H9 (cell line): ENCODE results near the gene DPP8. TPM values are rescaled to one million over a fixed set of nuclear protein-coding genes. Genes with fewer than 3 reads are reported as not detected.
A peak's percentile ranks its signal among the peaks of the same experiment; 100 is the strongest.

ENCODE experiments used
- DNase-seq: peaks from one replicate; pipeline ENCODE4 v3.0.0-alpha.2; 2017
- H2AFZ ChIP-seq: one replicate; pipeline ENCODE4 v1.6.1; 2013; ENCODE audit warnings: mild to moderate bottlenecking, low read length, control low read depth, moderate library complexity
- H2AK5ac ChIP-seq: 2 replicates; pipeline ENCODE4 v1.6.1; 2013; ENCODE audit warnings: low read length, control low read depth, mixed read lengths; ENCODE audit not compliant: insufficient read length
- H2BK120ac ChIP-seq: one replicate; pipeline ENCODE4 v1.6.1; 2013; ENCODE audit warnings: low read depth, mild to moderate bottlenecking, low read length, control low read depth, inconsistent platforms; ENCODE audit not compliant: poor library complexity, severe bottlenecking
- H2BK12ac ChIP-seq: 2 replicates; pipeline ENCODE4 v1.6.1; 2013; ENCODE audit warnings: low read length, control low read depth, mixed read lengths, low read depth; ENCODE audit not compliant: insufficient read length
- H2BK15ac ChIP-seq: 2 replicates; pipeline ENCODE4 v1.6.1; 2013; ENCODE audit warnings: low read depth, low read length, control low read depth
- H2BK20ac ChIP-seq: one replicate; pipeline ENCODE4 v1.6.1; 2013; ENCODE audit warnings: low read depth, mild to moderate bottlenecking, low read length, control low read depth, inconsistent platforms; ENCODE audit not compliant: poor library complexity, severe bottlenecking
- H2BK5ac ChIP-seq: 2 replicates; pipeline ENCODE4 v1.6.1; 2013; ENCODE audit warnings: low read length, control low read depth, mixed read lengths; ENCODE audit not compliant: insufficient read length
- H3K14ac ChIP-seq: 2 replicates; pipeline ENCODE4 v1.6.1; 2013; ENCODE audit warnings: low read length, control low read depth; ENCODE audit not compliant: insufficient read depth
- H3K18ac ChIP-seq: 2 replicates; pipeline ENCODE4 v1.6.1; 2013; ENCODE audit warnings: low read depth, mild to moderate bottlenecking, mixed read lengths, low read length, control low read depth; ENCODE audit not compliant: insufficient read length
- H3K23ac ChIP-seq: 2 replicates; pipeline ENCODE4 v1.6.1; 2013; ENCODE audit warnings: low read length, control low read depth, mixed read lengths, low read depth; ENCODE audit not compliant: insufficient read length
- H3K23me2 ChIP-seq: 2 replicates; pipeline ENCODE4 v1.6.1; 2013; ENCODE audit warnings: low read depth, mild to moderate bottlenecking, mixed read lengths, low read length, control low read depth; ENCODE audit not compliant: insufficient read length, poor library complexity, severe bottlenecking
- H3K27ac ChIP-seq: 2 replicates; pipeline ENCODE4 v1.5.1; 2013; ENCODE audit warnings: low read length, control low read depth, mixed read lengths, low read depth; ENCODE audit not compliant: insufficient read length
- H3K27me3 ChIP-seq: 2 replicates; pipeline ENCODE4 v1.6.1; 2013; ENCODE audit warnings: low read length, control low read depth, inconsistent platforms; ENCODE audit not compliant: insufficient read depth
- H3K4ac ChIP-seq: 2 replicates; pipeline ENCODE4 v1.6.1; 2013; ENCODE audit warnings: low read depth, mild to moderate bottlenecking, control low read depth, inconsistent platforms, low read length, moderate library complexity
- H3K4me1 ChIP-seq: 2 replicates; pipeline ENCODE4 v1.6.1; 2013; ENCODE audit warnings: low read length, control low read depth, inconsistent platforms; ENCODE audit not compliant: insufficient read depth
- H3K4me2 ChIP-seq: 2 replicates; pipeline ENCODE4 v1.6.1; 2013; ENCODE audit warnings: low read length, control low read depth, mixed read lengths; ENCODE audit not compliant: insufficient read length, insufficient read depth
- H3K56ac ChIP-seq: 2 replicates; pipeline ENCODE4 v1.6.1; 2013; ENCODE audit warnings: low read depth, mild to moderate bottlenecking, mixed read lengths, low read length, control low read depth; ENCODE audit not compliant: insufficient read length
- H3K79me1 ChIP-seq: 2 replicates; pipeline ENCODE4 v1.6.1; 2013; ENCODE audit warnings: low read depth, mild to moderate bottlenecking, moderate library complexity, low read length, control low read depth, inconsistent platforms; ENCODE audit not compliant: insufficient read depth, poor library complexity, severe bottlenecking
- H3K79me2 ChIP-seq: 2 replicates; pipeline ENCODE4 v1.6.1; 2013; ENCODE audit warnings: low read length, control low read depth, inconsistent platforms; ENCODE audit not compliant: insufficient read depth
- H3K9ac ChIP-seq: 2 replicates; pipeline ENCODE4 v1.6.1; 2013; ENCODE audit warnings: low read length, control low read depth, mixed read lengths; ENCODE audit not compliant: insufficient read length; ENCODE audit errors: extremely low read depth
- H3K9me3 ChIP-seq: one replicate; pipeline ENCODE4 v1.6.1; 2013; ENCODE audit warnings: low read depth, low read length, inconsistent platforms; ENCODE audit not compliant: control insufficient read depth
- H3T11ph ChIP-seq: one replicate; pipeline ENCODE4 v1.6.1; 2013; ENCODE audit warnings: mild to moderate bottlenecking, low read length, control low read depth, inconsistent platforms
- H4K20me1 ChIP-seq: one replicate; pipeline ENCODE4 v1.6.1; 2013; ENCODE audit not compliant: control insufficient read depth, insufficient read length, insufficient read depth
- H4K5ac ChIP-seq: 2 replicates; pipeline ENCODE4 v1.6.1; 2013; ENCODE audit warnings: low read depth, mild to moderate bottlenecking, mixed read lengths, low read length, control low read depth; ENCODE audit not compliant: insufficient read length
- H4K8ac ChIP-seq: replicated peaks from 2 replicates; pipeline ENCODE4 v1.6.1; 2013; ENCODE audit warnings: low read length, control low read depth, mixed read lengths, low read depth; ENCODE audit not compliant: insufficient read length
- H4K91ac ChIP-seq: 2 replicates; pipeline ENCODE4 v1.6.1; 2013; ENCODE audit warnings: low read depth, mild to moderate bottlenecking, moderate library complexity, mixed read lengths, low read length, control low read depth; ENCODE audit not compliant: insufficient read length
- H3K27ac Mint-ChIP-seq, 3 experiments: 2 replicates in 2 of 3; 3 replicates in 1 of 3; pipeline ENCODE4 v1.8.0; 2020 to 2021; ENCODE audit warnings: mixed read lengths in 3 of 3, mild to moderate bottlenecking in 1 of 3, moderate library complexity in 1 of 3
- H3K27me3 Mint-ChIP-seq: 2 replicates; pipeline ENCODE4 v1.8.0; 2021; ENCODE audit warnings: low read depth, mild to moderate bottlenecking, moderate library complexity, mixed read lengths
- H3K36me3 Mint-ChIP-seq, 3 experiments: 2 replicates in 2 of 3; 3 replicates in 1 of 3; pipeline ENCODE4 v1.8.0; 2020 to 2021; ENCODE audit warnings: low read depth in 3 of 3, mixed read lengths in 3 of 3; ENCODE audit not compliant: insufficient read depth in 1 of 3
- H3K4me1 Mint-ChIP-seq, 2 experiments: 2 replicates each; pipeline ENCODE4 v1.8.0; 2020; ENCODE audit warnings: mixed read lengths in 2 of 2
- H3K4me3 Mint-ChIP-seq, 2 experiments: 2 replicates in 1 of 2; 3 replicates in 1 of 2; pipeline ENCODE4 v1.8.0; 2020 to 2021; ENCODE audit warnings: mild to moderate bottlenecking in 2 of 2, mixed read lengths in 2 of 2, moderate library complexity in 1 of 2
- H3K9me3 Mint-ChIP-seq, 2 experiments: 2 replicates in 1 of 2; 3 replicates in 1 of 2; pipeline ENCODE4 v1.8.0; 2020; ENCODE audit warnings: mild to moderate bottlenecking in 2 of 2, mixed read lengths in 2 of 2, moderate library complexity in 1 of 2
- WGBS: extraction: QIAGEN DNeasy Blood & Tissue Kit; methylation state at CpG from one replicate; pipeline ENCODE4 v1.1.7; 2013; ENCODE audit warnings: missing lambda C conversion rate, low lambda C conversion rate, mixed read lengths; ENCODE audit not compliant: insufficient read length; ENCODE audit errors: extremely low coverage; 5-methylcytosine and 5-hydroxymethylcytosine counted together
- total RNA-seq: library from RNA; stranded (reverse); gene quantifications from 2 replicates; pipeline ENCODE4 v1.2.1, GENCODE V29; 2021
- TF ChIP-seq, protein P1 (sequence below): fragments of 200-600 bp; sonication (generic); conservative IDR thresholded peaks from 3 replicates; pipeline ENCODE4 v1.8.0; 2021; ENCODE audit warnings: antibody characterized with exemption, mild to moderate bottlenecking

DPP8 gene
- total RNA-seq, 1 experiment from 2014 or later = 26.6 TPM

DNA sequence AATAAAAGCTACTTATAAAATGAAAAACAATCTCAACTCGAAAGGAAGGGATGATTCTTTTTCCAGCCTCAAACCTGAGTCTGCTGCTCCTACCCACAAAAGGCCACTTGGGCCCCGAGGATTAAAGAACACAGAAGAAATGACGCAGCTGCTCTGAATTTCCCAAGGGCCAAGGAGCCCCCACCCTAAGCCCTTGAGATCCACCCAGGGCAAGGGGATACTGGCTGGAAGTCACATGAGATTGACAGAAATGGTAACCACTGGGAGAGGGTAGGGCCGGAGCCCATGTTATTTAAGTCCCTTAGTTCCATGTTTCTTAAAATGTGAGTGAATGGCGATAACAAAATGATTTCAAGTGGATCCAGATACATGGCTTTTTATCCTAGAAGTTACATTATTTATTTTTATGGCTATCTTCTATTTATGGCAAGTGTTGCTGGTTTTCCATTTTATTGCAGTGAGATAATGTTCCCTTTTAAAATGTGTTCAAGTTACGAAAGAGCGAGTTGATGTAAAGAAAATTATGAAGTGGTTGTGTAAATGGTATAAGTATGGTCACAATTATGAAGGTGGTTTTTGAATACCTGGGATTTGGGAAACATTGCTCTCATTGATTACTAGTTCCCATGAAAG is 111.6 kb downstream of the DPP8 start:
- no peaks in the 10 kb centered on the region for H3K23me2 ChIP-seq
- no peak overlapping the region for H2AFZ ChIP-seq
- H3K27me3 ChIP-seq = no peaks in the 10 kb centered on the region
- no peak overlapping the region for H3K4me2 ChIP-seq
- H3K4me1 ChIP-seq = peaks cover 9% of the 10 kb centered on the region; the same call in 1 of the 2 replicates
- no peak overlapping the region for H2BK5ac ChIP-seq
- no peak overlapping the region for H3K9ac ChIP-seq
- H3K79me2 ChIP-seq = no peaks in the 10 kb centered on the region; the same call in 1 of the 2 replicates
- H3K9me3 ChIP-seq = no peaks in the 10 kb centered on the region
- H2BK12ac ChIP-seq = no peak overlapping the region
- H2BK15ac ChIP-seq = no peak overlapping the region
- no peaks in the 10 kb centered on the region for H3K79me1 ChIP-seq
- H3K27me3 Mint-ChIP-seq = peaks cover 3% of the 10 kb centered on the region
- 100% methylated on average over 2 of the region's 7 CpGs for WGBS
- H2BK20ac ChIP-seq = no peak overlapping the region
- H4K91ac ChIP-seq = no peak overlapping the region
- peaks cover 41 to 49% of the 10 kb centered on the region in 2 experiments for H3K4me1 Mint-ChIP-seq
- H2BK120ac ChIP-seq = no peak overlapping the region
- H3K4ac ChIP-seq = no peak overlapping the region
- H3K14ac ChIP-seq = no peak overlapping the region
- no peak overlapping the region for H4K8ac ChIP-seq
- H3K4me3 Mint-ChIP-seq = no peak overlapping the region
- H3K18ac ChIP-seq = no peak overlapping the region
- peak overlapping the region in 1 of 3 experiments; percentile 20; a peak in 1 of 7 replicates for H3K27ac Mint-ChIP-seq
- no peak overlapping the region for H4K5ac ChIP-seq
- no peaks in the 10 kb centered on the region for H4K20me1 ChIP-seq
- H3K56ac ChIP-seq = no peak overlapping the region
- H3K23ac ChIP-seq = no peak overlapping the region
- H2AK5ac ChIP-seq = no peak overlapping the region
- H3K36me3 Mint-ChIP-seq = peaks cover 7 to 21% (median 8%) of the 10 kb centered on the region in 3 experiments; a peak in 6 of 7 replicates
- no peak overlapping the region for H3T11ph ChIP-seq
- no peak overlapping the region for H3K27ac ChIP-seq
- TF ChIP-seq, protein P1, sequence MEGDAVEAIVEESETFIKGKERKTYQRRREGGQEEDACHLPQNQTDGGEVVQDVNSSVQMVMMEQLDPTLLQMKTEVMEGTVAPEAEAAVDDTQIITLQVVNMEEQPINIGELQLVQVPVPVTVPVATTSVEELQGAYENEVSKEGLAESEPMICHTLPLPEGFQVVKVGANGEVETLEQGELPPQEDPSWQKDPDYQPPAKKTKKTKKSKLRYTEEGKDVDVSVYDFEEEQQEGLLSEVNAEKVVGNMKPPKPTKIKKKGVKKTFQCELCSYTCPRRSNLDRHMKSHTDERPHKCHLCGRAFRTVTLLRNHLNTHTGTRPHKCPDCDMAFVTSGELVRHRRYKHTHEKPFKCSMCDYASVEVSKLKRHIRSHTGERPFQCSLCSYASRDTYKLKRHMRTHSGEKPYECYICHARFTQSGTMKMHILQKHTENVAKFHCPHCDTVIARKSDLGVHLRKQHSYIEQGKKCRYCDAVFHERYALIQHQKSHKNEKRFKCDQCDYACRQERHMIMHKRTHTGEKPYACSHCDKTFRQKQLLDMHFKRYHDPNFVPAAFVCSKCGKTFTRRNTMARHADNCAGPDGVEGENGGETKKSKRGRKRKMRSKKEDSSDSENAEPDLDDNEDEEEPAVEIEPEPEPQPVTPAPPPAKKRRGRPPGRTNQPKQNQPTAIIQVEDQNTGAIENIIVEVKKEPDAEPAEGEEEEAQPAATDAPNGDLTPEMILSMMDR = no peak
- DNase-seq = peak; percentile 30
- no peaks in the 10 kb centered on the region; a peak in 1 of 5 replicates for H3K9me3 Mint-ChIP-seq
